SU-DHL-6 (cell line): ENCODE results near the gene HSD17B11.

ENCODE experiments used
- H2AFZ ChIP-seq: fragments of 200-600 bp; sonication (generic); 2 replicates; pipeline ENCODE4 v1.6.1; 2014; ENCODE audit warnings: low read depth, mild to moderate bottlenecking, moderate library complexity, mixed read lengths, antibody characterized with exemption, low read length; ENCODE audit not compliant: severe bottlenecking
- H3F3A ChIP-seq: fragments of 200-600 bp; shearing (Covaris generic); 2 replicates; pipeline ENCODE4 v1.6.0; 2016; ENCODE audit warnings: antibody characterized with exemption, mild to moderate bottlenecking; ENCODE audit not compliant: insufficient read depth
- H3K27ac ChIP-seq: fragments of 200-600 bp; sonication (generic); 2 replicates; pipeline ENCODE4 v1.5.1; 2016; ENCODE audit warnings: low read depth, mild to moderate bottlenecking, low read length, moderate library complexity, mixed read lengths
- H3K27me3 ChIP-seq: fragments of 200-600 bp; sonication (generic), shearing (Covaris generic); 2 replicates; pipeline ENCODE4 v1.6.0; 2014; ENCODE audit warnings: mild to moderate bottlenecking, low read length
- H3K36me3 ChIP-seq: fragments of 200-600 bp; sonication (generic); 2 replicates; pipeline ENCODE4 v1.6.1; 2014; ENCODE audit warnings: mild to moderate bottlenecking, low read length, mixed read lengths
- H3K4me2 ChIP-seq: fragments of 300-600, 200-600 bp; shearing (Covaris generic), sonication (generic); 2 replicates; pipeline ENCODE4 v1.6.0; 2014; ENCODE audit warnings: low read length, low read depth, mild to moderate bottlenecking; ENCODE audit not compliant: poor library complexity, severe bottlenecking
- H3K4me3 ChIP-seq: fragments of 200-600 bp; sonication (generic); 2 replicates; pipeline ENCODE4 v1.5.1; 2014; ENCODE audit warnings: antibody characterized with exemption, low read length, mild to moderate bottlenecking, mixed read lengths; ENCODE audit not compliant: insufficient read depth, poor library complexity, severe bottlenecking
- H3K79me2 ChIP-seq: fragments of 200-600 bp; sonication (generic); 2 replicates; pipeline ENCODE4 v1.6.1; 2014; ENCODE audit warnings: mild to moderate bottlenecking, low read length, moderate library complexity; ENCODE audit not compliant: insufficient read depth
- H3K9ac ChIP-seq: fragments of 200-600 bp; sonication (generic); 2 replicates; pipeline ENCODE4 v1.7.0; 2014; ENCODE audit warnings: mild to moderate bottlenecking, low read length
- H3K9me2 ChIP-seq: fragments of 200-600 bp; sonication (generic); replicated peaks from 2 replicates; pipeline ENCODE4 v1.6.1; 2014; ENCODE audit warnings: low read length; ENCODE audit not compliant: insufficient read depth
- H3K9me3 ChIP-seq: fragments of 200-600 bp; sonication (generic); 2 replicates; pipeline ENCODE4 v1.6.1; 2014; ENCODE audit warnings: low read length, mixed read lengths; ENCODE audit not compliant: insufficient read depth
- H4K20me1 ChIP-seq: fragments of 200-600 bp; sonication (generic); 2 replicates; pipeline ENCODE4 v1.6.1; 2014; ENCODE audit warnings: low read depth, mild to moderate bottlenecking, antibody characterized with exemption, low read length, moderate library complexity, mixed read lengths
- EZH2phosphoT487 ChIP-seq: fragments of 200-600 bp; sonication (generic), shearing (Covaris generic); conservative IDR thresholded peaks from 2 replicates; pipeline ENCODE4 v1.6.1; 2018; ENCODE audit warnings: mild to moderate bottlenecking, antibody characterized with exemption, low read length, moderate library complexity, mixed read lengths
- TF ChIP-seq, protein P1 (sequence below): fragments of 200-600 bp; sonication (generic); IDR thresholded peaks from one replicate; pipeline ENCODE4 v1.5.1; 2017; ENCODE audit warnings: antibody characterized with exemption, mild to moderate bottlenecking, low read length, moderate library complexity; ENCODE audit not compliant: insufficient read depth, poor library complexity, severe bottlenecking

The HSD17B11 gene

DNA sequence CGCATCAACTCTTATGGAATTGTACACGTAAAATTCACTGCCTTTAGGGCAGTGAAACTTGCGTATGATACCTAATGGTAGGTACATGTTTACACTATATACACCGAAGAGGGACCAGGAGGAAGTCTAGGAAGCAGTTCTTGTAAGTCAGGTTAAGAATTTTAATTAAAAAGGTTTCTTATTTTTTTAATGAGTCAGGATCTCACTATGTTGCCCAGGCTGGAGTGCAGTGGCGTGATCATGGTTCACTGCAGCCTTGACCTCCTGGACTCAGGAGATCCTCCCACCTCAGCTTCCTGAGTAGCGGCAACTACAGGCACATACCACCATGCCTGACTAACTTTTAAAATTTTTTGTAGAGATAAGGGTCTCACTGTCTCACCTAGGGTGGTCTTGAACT lies 38.0 kb upstream of the HSD17B11 start:
- no peak overlapping the region for H3K4me2 ChIP-seq
- peaks cover 66% of the 10 kb centered on the region for H3K79me2 ChIP-seq
- TF ChIP-seq, protein P1, sequence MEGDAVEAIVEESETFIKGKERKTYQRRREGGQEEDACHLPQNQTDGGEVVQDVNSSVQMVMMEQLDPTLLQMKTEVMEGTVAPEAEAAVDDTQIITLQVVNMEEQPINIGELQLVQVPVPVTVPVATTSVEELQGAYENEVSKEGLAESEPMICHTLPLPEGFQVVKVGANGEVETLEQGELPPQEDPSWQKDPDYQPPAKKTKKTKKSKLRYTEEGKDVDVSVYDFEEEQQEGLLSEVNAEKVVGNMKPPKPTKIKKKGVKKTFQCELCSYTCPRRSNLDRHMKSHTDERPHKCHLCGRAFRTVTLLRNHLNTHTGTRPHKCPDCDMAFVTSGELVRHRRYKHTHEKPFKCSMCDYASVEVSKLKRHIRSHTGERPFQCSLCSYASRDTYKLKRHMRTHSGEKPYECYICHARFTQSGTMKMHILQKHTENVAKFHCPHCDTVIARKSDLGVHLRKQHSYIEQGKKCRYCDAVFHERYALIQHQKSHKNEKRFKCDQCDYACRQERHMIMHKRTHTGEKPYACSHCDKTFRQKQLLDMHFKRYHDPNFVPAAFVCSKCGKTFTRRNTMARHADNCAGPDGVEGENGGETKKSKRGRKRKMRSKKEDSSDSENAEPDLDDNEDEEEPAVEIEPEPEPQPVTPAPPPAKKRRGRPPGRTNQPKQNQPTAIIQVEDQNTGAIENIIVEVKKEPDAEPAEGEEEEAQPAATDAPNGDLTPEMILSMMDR, result no peak
- TF ChIP-seq EZH2phosphoT487, result no peak

DNA sequence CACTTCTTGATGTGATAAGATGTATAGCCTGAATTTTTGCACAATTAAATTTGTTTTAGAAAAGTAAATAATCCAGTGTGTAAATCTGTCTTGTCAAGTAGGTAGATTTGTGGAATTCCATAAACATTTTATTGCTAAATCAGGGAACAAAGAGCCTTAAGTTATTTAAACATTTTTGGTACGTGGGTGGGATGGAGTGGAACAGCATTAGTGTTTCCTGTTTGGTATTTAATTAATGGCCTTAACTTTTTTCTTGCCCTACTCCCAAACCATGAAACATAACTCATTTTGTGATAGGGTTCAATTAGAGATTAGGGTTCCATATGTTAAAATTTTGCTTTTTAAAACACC lies 36.5 kb upstream of the HSD17B11 start:
- Histone ChIP-seq H3K4me3 (no peak overlapping the region), H3K79me2 (peaks cover 67% of the 10 kb centered on the region), H3K27ac (no peak overlapping the region), H3K9me2 (no peaks in the 10 kb centered on the region), H3K27me3 (no peaks in the 10 kb centered on the region), H3K36me3 (no peaks in the 10 kb centered on the region), H3K9ac (no peak overlapping the region), H3K4me2 (no peak overlapping the region), H2AFZ (no peak overlapping the region), H3F3A (no peaks in the 10 kb centered on the region), H4K20me1 (no peaks in the 10 kb centered on the region), H3K9me3 (no peaks in the 10 kb centered on the region)
- no peak for TF ChIP-seq EZH2phosphoT487
- TF ChIP-seq, protein P1, result no peak

More for the DNA sequence above, 38.0 kb upstream of the HSD17B11 start:
- no peak overlapping the region for H3K9ac ChIP-seq
- no peaks in the 10 kb centered on the region for H3K9me3 ChIP-seq
- no peaks in the 10 kb centered on the region for H4K20me1 ChIP-seq
- H2AFZ ChIP-seq, result no peak overlapping the region
- no peaks in the 10 kb centered on the region for H3K27me3 ChIP-seq
- H3K36me3 ChIP-seq, result no peaks in the 10 kb centered on the region
- H3K4me3 ChIP-seq, result no peak overlapping the region
- no peak overlapping the region for H3K27ac ChIP-seq
- no peaks in the 10 kb centered on the region for H3K9me2 ChIP-seq
- H3F3A ChIP-seq, result no peaks in the 10 kb centered on the region

DNA sequence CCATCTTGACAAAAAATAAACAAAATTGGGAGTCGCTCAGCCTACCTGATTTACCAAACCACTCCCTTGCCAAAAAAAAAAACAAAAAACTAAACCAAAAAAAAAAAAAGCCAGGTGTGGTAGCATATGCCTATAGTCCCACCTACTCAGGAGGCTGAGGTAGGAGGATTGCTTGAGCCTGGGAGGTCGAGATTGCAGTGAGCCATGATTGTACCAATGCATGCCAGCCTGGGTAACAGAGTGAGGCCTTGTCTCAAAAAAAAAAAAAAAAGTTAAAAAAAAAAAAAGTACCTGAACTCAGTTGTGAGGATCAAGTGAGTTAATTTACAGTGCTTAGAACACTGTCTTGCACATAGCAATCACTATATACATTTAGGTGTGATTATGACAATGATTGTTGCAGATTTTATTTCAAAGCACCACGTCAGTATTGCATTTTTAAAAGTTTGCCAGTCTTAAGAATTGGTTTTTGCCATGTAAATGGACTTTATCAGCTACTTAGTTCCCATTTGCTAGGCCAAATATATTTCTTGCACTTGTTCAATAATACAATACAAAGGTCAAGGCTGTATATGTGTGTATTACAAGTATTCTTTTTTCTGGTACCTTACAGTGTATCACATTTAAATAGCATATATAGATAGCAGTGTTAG lies 36.0 kb upstream of the HSD17B11 start:
- Histone ChIP-seq H3K9me3 (no peaks in the 10 kb centered on the region), H3K9ac (no peak overlapping the region), H3K27ac (no peak overlapping the region), H4K20me1 (no peaks in the 10 kb centered on the region), H3K27me3 (no peaks in the 10 kb centered on the region), H3K36me3 (no peaks in the 10 kb centered on the region), H3K4me2 (no peak overlapping the region), H3F3A (no peaks in the 10 kb centered on the region), H3K4me3 (no peak overlapping the region), H3K79me2 (peaks cover 62% of the 10 kb centered on the region), H3K9me2 (no peaks in the 10 kb centered on the region), H2AFZ (no peak overlapping the region)
- no peak for TF ChIP-seq EZH2phosphoT487
- TF ChIP-seq, protein P1, result no peak
